G401 (cell line): ENCODE measurements around the gene ASIC2. TPM values are rescaled to one million over a fixed set of nuclear protein-coding genes. Genes with fewer than 3 reads are reported as not detected.
"Not testable (repeated sequence)": the region's sequence is repeated elsewhere in the genome, so short reads cannot be mapped to it uniquely, and the experiment has no call there.

Experiments used
- DNase-seq: peaks from one replicate; pipeline ENCODE4 v3.0.0-alpha.2; 2015; ENCODE audit warnings: low spot score
- in situ Hi-C: cut with HindIII; loops from 2 replicates; pipeline ENCODE4 v1.10.0; 2016; ENCODE audit warnings: low sequenced_read_pairs, mixed read lengths
- total RNA-seq: library from RNA; depleted of rRNA; stranded (reverse); fragments of >200 nt; shearing (Covaris generic); gene quantifications from 2 replicates; pipeline ENCODE4 v1.2.3, GENCODE V29; 2014

The ASIC2 gene
- total RNA-seq, 1 experiment from 2014 or later, result not detected

DNA sequence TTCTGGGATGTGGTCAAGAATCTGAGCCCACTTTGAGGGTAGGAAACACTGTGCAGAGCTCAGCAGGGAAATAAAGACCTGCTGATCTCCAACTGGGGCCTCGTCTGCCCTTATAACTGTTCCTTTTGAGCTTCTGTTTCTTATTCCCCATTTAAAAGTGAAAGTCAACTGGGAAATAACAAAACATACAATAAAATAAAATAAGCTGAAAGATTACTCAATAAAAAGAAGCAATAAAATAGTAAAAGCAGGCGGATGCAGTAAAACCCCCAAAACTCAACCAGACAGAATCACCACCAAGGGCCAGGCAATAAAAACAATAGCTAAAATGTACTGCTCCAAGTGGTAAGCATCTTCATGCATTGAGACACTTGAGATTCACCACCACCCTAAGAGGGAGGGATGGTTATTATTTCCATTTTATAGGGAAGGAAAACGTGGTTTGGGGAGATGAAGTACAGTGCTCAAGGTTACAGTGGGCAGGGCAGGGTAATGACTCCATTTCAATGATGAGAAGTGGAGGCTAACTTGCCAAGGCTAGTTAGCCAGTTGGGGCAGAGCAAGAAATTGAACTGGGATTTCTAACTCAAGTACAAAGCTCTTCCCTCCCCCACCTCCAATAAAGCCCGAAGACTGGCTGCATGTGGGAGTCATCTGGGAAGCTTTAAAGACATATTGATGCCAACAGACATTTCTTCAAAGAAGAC lies 307.9 kb downstream of the ASIC2 start:
- in situ Hi-C loops, result no loop called here
- DNase-seq, result no peak

DNA sequence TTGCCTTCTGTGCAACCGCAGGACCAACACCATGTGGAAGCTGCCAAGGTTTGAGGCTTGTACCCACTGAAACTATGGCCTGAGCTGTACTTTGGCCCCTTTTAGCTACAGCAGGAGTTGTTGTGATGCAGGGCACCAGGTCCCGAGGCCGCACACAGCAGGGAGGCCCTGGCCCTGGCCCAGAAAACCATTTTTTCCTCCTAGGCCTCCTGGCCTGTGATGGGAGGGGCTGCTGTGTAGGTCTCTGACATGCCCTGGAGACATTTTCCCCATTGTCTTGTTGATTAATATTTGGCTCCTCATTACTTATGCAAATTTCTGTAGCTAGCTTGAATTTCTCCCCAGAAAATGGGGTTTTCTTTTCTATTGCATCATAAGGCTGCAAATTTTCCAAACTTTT lies 311.5 kb downstream of the ASIC2 start:
- DNase-seq, in situ Hi-C loops: not testable (repeated sequence)

DNA sequence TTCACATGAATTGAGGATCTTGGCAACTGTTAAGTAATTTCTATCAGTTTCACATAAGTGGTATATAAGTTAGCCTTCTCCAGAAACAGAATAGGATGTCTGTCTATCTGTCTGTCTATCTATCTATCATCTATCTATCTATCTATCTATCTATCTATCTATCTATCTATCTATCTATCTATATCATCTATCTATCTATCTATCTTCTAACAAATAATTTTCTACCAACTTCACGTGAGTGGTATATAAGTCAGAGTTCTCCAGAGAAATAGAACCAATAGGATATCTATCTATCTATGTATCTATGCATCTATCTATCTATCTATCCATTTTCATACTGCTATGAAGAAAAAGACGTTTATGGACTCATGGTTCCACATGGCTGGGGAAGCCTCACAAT lies 312.9 kb downstream of the ASIC2 start:
- in situ Hi-C loops, result no loop called here
- no peak for DNase-seq

DNA sequence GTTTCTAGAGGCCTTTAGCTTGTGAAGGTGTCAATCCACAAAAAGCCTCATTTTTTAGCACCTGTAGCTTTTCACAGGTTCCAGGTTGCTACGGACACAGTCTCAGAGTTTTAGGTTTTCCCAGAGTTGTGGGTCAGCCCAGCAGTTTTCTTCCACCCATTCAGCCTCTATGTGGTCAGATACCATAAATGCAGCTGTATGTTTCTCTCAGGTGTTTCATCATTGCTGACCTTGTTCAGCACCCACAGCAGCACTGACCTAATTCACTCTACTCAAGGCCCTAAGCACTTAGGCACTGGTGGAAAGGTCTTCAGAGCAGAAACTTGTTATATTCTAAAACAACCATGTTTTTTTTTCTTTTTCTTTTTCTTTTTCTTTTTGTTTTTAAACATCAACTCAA lies 316.5 kb downstream of the ASIC2 start:
- DNase-seq, result no peak
- in situ Hi-C loops, result no loop called here

DNA sequence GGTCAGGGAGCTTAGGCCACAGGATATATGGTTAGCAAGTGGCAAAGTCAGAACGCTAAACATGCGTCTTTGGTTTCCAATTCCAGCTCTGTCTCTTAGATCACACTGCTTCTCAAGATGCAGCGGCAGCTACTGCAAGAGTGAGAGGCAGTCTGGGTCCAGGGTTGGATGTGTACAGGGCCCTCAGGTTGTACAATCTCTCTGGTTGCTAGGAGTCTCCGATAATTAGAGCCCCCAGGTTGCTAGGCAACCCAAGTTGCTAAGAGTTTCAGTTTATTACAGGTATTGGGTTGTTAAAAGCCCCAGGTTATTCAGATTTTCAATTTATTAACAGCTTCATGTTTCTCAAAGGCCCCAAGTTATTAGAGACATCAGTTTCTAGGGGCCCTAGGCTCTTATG lies 317.0 kb downstream of the ASIC2 start:
- in situ Hi-C loops, result no loop called here
- no peak for DNase-seq

DNA sequence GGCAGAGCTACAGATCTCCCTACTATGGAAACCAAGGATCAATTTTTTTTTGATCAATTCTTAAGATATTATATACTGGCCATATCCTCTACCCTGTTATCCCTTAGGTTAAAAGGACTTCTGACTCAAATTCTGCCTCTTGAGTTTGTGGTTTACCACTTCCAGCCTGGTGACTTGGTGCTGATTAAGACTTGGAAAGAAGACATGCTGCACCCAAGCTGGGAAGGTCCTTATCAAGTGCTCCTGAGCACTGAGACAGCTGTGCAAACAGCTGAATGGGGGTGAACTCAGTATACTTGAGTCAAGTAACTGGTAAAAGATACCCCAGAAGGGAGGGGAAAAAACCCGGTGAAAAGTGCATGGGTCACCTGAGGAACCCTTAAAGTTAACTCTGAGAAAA lies 321.9 kb downstream of the ASIC2 start:
- DNase-seq, result no peak
- in situ Hi-C loops, result no loop called here

DNA sequence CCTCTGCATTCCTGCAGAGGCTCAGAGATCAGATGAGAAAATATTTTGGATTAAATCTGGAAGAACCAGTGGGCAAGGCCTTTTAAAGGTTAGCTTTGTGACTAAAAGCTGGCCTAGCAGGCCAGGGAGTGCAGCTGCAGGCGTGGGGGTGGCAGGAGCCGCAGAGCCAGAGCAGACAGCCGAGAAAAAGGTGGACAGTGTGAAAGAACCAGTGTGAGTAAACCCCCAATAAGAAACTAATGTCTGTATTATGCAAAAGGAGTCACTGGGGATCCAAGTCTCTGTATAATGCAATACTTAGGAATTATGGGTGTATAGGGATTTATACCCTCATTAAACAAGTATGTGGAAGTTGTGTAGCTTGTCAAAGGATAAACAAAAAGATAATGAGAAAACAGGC lies 322.8 kb downstream of the ASIC2 start:
- in situ Hi-C loops, result no loop called here
- DNase-seq, result no peak

DNA sequence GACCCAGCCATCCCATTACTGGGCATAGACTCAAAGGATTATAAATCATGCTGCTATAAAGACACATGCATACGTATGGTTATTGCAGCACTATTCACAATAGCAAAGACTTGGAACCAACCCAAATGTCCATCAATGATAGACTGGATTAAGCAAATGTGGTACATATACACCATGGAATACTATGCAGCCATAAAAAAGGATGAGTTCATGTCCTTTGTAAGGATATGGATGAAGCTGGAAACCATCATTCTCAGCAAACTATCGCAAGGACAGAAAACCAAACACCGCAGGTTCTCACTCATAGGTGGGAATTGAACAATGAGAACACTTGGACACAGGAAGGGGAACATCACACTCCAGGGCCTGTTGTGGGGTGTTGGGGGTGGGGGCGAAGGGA lies 323.9 kb downstream of the ASIC2 start:
- in situ Hi-C loops, DNase-seq: not testable (repeated sequence)

DNA sequence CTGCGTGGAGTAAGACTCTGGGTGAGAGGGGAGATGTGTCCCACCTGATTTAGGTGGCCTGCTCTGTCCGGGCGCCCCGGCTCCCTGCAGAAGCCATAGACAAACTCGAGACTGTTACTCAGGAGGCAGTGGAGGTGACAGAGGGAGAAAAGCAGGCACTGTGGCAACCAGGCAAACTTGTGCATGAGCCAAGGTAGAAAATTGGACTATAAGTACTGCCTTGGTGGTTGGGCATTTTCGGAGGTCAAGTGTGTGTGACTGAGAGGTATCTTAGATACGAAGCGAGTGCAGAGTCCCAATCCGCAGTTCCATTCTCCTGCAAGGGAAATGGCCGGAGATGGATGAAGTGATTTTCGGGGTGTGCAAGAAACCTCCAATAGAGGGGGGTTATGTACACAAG lies 328.6 kb downstream of the ASIC2 start:
- in situ Hi-C loops, result no loop called here
- DNase-seq, result no peak
